Epithelial cell of alveolus of lung (primary cell): ENCODE data around the gene EFCAB14. TPM values are rescaled to one million over a fixed set of nuclear protein-coding genes. Genes with fewer than 3 reads are reported as not detected.

Source experiments
- total RNA-seq: library from RNA; depleted of rRNA; stranded (reverse); fragments of >200 nt; gene quantifications from 2 replicates; pipeline ENCODE4 v1.2.1, GENCODE V29; 2015

Gene EFCAB14, protein sequence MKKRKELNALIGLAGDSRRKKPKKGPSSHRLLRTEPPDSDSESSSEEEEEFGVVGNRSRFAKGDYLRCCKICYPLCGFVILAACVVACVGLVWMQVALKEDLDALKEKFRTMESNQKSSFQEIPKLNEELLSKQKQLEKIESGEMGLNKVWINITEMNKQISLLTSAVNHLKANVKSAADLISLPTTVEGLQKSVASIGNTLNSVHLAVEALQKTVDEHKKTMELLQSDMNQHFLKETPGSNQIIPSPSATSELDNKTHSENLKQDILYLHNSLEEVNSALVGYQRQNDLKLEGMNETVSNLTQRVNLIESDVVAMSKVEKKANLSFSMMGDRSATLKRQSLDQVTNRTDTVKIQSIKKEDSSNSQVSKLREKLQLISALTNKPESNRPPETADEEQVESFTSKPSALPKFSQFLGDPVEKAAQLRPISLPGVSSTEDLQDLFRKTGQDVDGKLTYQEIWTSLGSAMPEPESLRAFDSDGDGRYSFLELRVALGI
- 36.6 and 44.9 TPM in 2 replicates for total RNA-seq

DNA sequence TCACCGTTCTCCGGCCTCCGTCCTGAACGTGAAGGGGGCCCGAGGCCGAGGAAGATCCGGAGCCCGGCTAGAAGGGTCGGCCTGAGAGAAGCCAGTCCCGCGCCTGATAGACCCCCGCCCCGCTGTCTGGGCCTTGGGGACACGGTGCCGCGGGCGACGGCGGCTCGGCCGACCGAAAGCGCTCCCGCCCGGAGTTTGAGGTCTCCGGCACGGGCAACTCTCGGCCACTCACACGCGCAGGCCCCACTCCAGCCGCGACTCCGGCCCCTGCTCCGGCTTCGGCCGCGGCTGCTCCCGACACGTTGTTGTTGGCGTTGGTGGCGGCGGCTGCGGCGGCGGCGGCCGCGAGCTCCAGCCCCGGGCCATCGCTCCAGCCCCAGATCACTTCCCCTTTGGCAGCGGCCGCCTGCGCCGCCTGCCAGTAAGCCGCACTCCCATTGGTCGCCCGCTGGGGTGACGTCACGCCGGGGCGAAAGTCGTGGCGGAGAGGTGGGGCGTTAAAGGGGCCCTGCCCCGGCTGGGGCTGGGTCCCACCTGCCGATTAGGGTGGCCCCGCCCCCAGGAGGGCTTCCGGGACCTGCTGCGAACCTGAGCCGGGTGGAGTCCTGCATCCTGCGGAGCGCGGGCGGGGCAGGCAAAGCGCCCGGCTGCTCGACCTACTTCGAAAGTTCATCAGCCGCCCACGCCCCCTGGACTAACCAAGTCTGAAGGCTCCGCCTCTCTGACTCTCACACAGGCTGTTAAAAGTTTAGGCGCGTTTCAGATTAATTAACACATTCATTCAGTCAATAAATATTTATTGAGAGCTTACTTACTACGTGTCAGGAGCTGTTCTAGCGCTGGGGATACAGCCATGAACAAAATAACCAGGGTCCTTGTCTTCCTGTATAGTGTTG is at the start of gene EFCAB14:
Gene EFCAB14, minus strand, starts transcription at position 388 of the 896 bp plus-strand sequence. CDS start 1,027 bp downstream, outside the sequence.

DNA sequence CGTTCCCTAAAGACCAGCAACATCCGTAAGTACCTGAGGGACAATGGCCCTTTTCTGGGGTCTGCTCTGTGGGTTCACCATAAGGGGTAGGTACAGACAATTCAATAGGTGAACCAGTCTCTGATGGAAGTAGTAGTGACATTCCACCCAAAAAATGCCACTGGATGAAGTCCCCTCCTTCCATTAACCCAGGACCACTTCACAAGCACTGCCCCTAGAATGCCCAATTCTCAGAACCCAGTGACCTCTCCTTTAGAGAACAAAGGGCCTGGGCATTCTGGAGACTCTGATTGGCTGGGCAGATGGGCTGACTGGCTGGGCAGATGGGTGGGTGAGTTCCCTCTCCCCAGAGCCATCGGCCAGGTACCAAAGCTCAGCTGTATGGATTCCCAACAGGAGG is 47.4 kb downstream of the EFCAB14 start, which contains the start of gene TEX38:
Gene TEX38, plus strand, starts transcription at position 301 of the 400 bp plus-strand sequence. Its CDS starts 81 bp downstream, at position 382.

DNA sequence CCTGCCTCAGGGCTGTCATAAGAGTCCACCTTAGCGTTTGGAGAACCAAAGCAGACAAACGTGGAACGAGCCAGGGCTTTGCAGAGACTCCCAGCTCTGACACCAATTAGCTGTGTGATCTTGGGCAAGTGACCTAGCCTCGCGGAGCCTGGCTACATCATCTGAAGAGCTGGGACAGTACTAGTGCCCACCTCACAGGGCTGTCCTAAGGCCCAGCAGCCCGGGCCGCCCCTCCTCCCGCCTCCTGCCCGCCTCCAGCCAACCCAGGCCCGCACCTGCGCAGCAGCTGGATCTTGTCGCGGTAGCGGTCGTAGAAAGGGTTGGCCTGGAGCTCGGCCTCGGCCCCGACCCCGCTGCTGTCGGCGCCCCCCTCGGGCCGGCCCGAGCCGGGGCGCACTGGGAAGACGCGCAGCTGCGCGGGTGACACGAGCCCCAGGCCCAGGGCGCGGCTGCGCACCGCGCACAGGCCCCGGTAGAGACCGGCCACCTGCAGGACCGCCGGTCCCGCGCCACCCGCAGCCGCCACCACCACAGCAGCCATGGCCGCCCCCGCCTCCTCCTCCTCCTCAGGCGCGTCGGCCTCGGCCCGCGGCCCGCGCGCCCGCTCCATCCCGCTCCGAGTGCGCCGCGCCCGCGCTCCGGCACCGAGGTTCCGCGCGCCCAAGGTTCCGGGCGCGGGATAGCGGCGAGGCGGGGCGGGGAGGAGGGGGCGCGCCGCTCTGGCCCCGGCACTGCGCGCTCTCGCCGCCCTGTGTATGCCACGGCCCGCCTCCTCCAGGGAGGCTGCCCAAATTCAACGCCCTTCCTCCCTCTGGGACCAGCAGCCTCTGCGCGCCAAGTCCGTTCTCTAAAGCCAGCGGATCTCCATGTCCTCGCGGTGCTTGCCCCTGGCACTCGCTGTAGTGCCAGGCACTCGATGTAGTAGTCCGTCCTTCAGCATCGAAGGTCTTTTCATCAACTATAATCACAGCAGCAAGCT is 50.8 kb downstream of the EFCAB14 start, which contains the start of gene ATPAF1:
Gene ATPAF1, minus strand, starts transcription at position 583 of the 979 bp plus-strand sequence. Its CDS starts 42 bp downstream, at position 541.

Other genes starting within 250 kb of the EFCAB14 start
- not detected in 2 replicates for gene DMBX1, start 229.3 kb downstream of the EFCAB14 start, total RNA-seq
- gene KNCN, start 167.5 kb downstream of the EFCAB14 start, total RNA-seq, result not detected in 2 replicates
- 8.0 and 21.6 TPM in 2 replicates for gene MKNK1, start 114.8 kb downstream of the EFCAB14 start, total RNA-seq
- 5.9 and 8.8 TPM in 2 replicates for gene MOB3C, start 102.3 kb downstream of the EFCAB14 start, total RNA-seq
- 38.4 and 49.8 TPM in 2 replicates for gene ATPAF1, start 50.8 kb downstream of the EFCAB14 start, total RNA-seq
- gene TEX38, start 47.3 kb downstream of the EFCAB14 start, total RNA-seq, result not detected in 2 replicates
- not detected in 2 replicates for gene CYP4B1, start 79.9 kb upstream of the EFCAB14 start, total RNA-seq
- gene CYP4A11, start 222.4 kb upstream of the EFCAB14 start, total RNA-seq, result not detected in 2 replicates